Psoas muscle (tissue), 8 donors: ENCODE measurements around the gene CAB39. TPM values are rescaled to one million over a fixed set of nuclear protein-coding genes. Genes with fewer than 3 reads are reported as not detected.

ENCODE experiments used
- ATAC-seq, 4 donors: fragments of 200-7000 bp; cut with Tn5 transposase; one replicate each; pipeline ENCODE4 v1.9.1; 2020; ENCODE audit warnings: moderate library complexity in 3 of 4, mild to moderate bottlenecking in 2 of 4
- DNase-seq, 2 donors: peaks; one replicate each; pipeline ENCODE4 v3.0.0-alpha.2; 2020
- H3K27ac ChIP-seq: fragments of 200-600 bp; one replicate; pipeline ENCODE4 v1.8.0; 2022
- H3K27me3 ChIP-seq, 3 donors: fragments of 200-600 bp in 1 of 3; one replicate each; pipeline versions ENCODE4 v1.6.1 to v1.8.0; 2013 to 2022; ENCODE audit warnings: low read length in 2 of 3, mild to moderate bottlenecking in 2 of 3, moderate library complexity in 1 of 3; ENCODE audit not compliant: insufficient read depth in 3 of 3
- H3K36me3 ChIP-seq, 2 donors: fragments of 200-600 bp in 1 of 2; one replicate each; pipeline versions ENCODE4 v1.6.1 to v1.8.0; 2013 to 2022; ENCODE audit warnings: low read depth in 1 of 2, mild to moderate bottlenecking in 1 of 2, moderate library complexity in 1 of 2; ENCODE audit not compliant: insufficient read depth in 1 of 2
- H3K4me1 ChIP-seq: fragments of 200-600 bp; one replicate; pipeline ENCODE4 v1.8.0; 2022
- H3K4me3 ChIP-seq: fragments of 200-600 bp; one replicate; pipeline ENCODE4 v1.8.0; 2022; ENCODE audit warnings: mild to moderate bottlenecking
- H3K9me3 ChIP-seq: fragments of 200-600 bp; one replicate; pipeline ENCODE4 v1.8.0; 2022
- CTCF ChIP-seq: fragments of 200-600 bp; IDR thresholded peaks from one replicate; pipeline ENCODE4 v1.8.0; 2022; ENCODE audit warnings: antibody characterized with exemption
- WGBS, 3 donors: extraction: QIAGEN DNeasy Blood & Tissue Kit; methylation state at CpG; one replicate each; pipeline versions ENCODE4 v1.1.6 to v1.1.7; 2013; 5-methylcytosine and 5-hydroxymethylcytosine counted together
- intact Hi-C, 2 donors: fragments of 100-400 bp; cut with DNase I; formaldehyde crosslinking; loops; one replicate each; pipeline versions ENCODE4 v1.11.0 to v1.14.2; 2022
- polyA plus RNA-seq, 3 donors: library from polyadenylated mRNA; stranded (reverse); fragments of 200-250 nt; gene quantifications; one replicate each; pipeline ENCODE4 v1.2.3, GENCODE V29; 2013
- total RNA-seq, 4 donors: library from RNA; stranded (reverse); fragmentation: NEBNext Ultra II Directional in 2 of 4; extraction: Animal tissue kit (Norgen Biotek cat#: 25700) in 2 of 4; gene quantifications; one replicate each; pipeline versions ENCODE4 v1.2.1 to v1.2.4, GENCODE V29; 2021 to 2023
- donor health status: healthy with polysubstance abuse.
- donor health status: DM: no; HTN: no; CAD: no; lungs with moderate emphysema.
- donor health status: Bipolar disorder and iron deficiency.
- donor health status: healthy.
- donor health status: DM: yes; HTN: yes; CAD: no.
- donor health status: DM: no; HTN: no; CAD: no.
- donor health status: DM: no; HTN: no; CAD: no.
- donor health status: DM: yes; HTN: yes; CAD: no.

Gene CAB39
- total and polyA plus RNA-seq, 7 donors: 36.0 to 166 (median 123) TPM

- no peak overlapping the region for H3K4me3 ChIP-seq
- no peaks in the 10 kb centered on the region for H3K27me3 ChIP-seq
- intact Hi-C loops: no loop called here
- no peak overlapping the region for H3K27ac ChIP-seq
- H3K9me3 ChIP-seq: no peaks in the 10 kb centered on the region
- 85 to 86% (median 86%) methylated on average over 5 of the region's 5 CpGs for WGBS, 3 donors
- DNase-seq (no peak), ATAC-seq (no peak)
- H3K36me3 ChIP-seq: peaks cover 0 to 49% of the 10 kb centered on the region in 2 donors
- no peaks in the 10 kb centered on the region for H3K4me1 ChIP-seq
- TF ChIP-seq CTCF: no peak
Observed at GRCh38 chr2:230805353-230806017, 92.8 kb downstream of the CAB39 start.

GRCh38 chr2:230807729-230808128 lies 95.1 kb downstream of the CAB39 start:
- no peaks in the 10 kb centered on the region for H3K9me3 ChIP-seq
- peaks cover 2 to 55% of the 10 kb centered on the region in 2 donors for H3K36me3 ChIP-seq
- no peaks in the 10 kb centered on the region for H3K27me3 ChIP-seq
- no peak overlapping the region for H3K27ac ChIP-seq
- DNase-seq (no peak), ATAC-seq (no peak)
- no peak overlapping the region for H3K4me3 ChIP-seq
- WGBS, 3 donors: 71 to 83% (median 81%) methylated on average over 3 of the region's 3 CpGs
- TF ChIP-seq CTCF: no peak
- peaks cover 19% of the 10 kb centered on the region for H3K4me1 ChIP-seq
- intact Hi-C loops: no loop called here

- Histone ChIP-seq H3K36me3 (peaks cover 2 to 50% of the 10 kb centered on the region in 2 donors), H3K27ac (no peak overlapping the region), H3K27me3 (no peaks in the 10 kb centered on the region), H3K4me1 (peaks cover 19% of the 10 kb centered on the region), H3K9me3 (no peaks in the 10 kb centered on the region), H3K4me3 (no peak overlapping the region)
- no peak for TF ChIP-seq CTCF
- ATAC-seq: peak in 1 of 4 donors; percentile 11
- 90 to 91% (median 90%) methylated on average over 10 of the region's 10 CpGs for WGBS, 3 donors
- no peak for DNase-seq
- intact Hi-C loops: no loop called here
Observed at GRCh38 chr2:230809015-230809414, 96.4 kb downstream of the CAB39 start.

- intact Hi-C loops: no loop called here
- TF ChIP-seq CTCF: no peak
- WGBS, 3 donors: 84 to 88% (median 88%) methylated on average over 8 of the region's 8 CpGs
- Histone ChIP-seq H3K4me1 (peaks cover 19% of the 10 kb centered on the region), H3K27me3 (no peaks in the 10 kb centered on the region), H3K36me3 (peaks cover 2 to 55% of the 10 kb centered on the region in 2 donors), H3K9me3 (no peaks in the 10 kb centered on the region), H3K4me3 (no peak overlapping the region), H3K27ac (peak overlapping the region; percentile 27)
- ATAC-seq: no peak
- DNase-seq: no peak
Observed at GRCh38 chr2:230809677-230810251, 97.1 kb downstream of the CAB39 start.
